HG03039 (cell line): ENCODE results near the gene CENPX.

Source experiments
- ATAC-seq: cut with Tn5 transposase; IDR thresholded peaks from one replicate; pipeline ENCODE4 v1.9.1; 2021; ENCODE audit warnings: mild to moderate bottlenecking, moderate library complexity; ENCODE audit not compliant: unreplicated experiment

CENPX gene

GRCh38 chr17:82000803-82001570 lies 21.7 kb downstream of the CENPX start:
- ATAC-seq = no peak

- ATAC-seq = no peak
These were observed 22.5 kb downstream of the CENPX start for GRCh38 chr17:81999976-82000802.

- no peak for ATAC-seq
These were observed 23.1 kb downstream of the CENPX start for GRCh38 chr17:81999587-81999975.

DNA sequence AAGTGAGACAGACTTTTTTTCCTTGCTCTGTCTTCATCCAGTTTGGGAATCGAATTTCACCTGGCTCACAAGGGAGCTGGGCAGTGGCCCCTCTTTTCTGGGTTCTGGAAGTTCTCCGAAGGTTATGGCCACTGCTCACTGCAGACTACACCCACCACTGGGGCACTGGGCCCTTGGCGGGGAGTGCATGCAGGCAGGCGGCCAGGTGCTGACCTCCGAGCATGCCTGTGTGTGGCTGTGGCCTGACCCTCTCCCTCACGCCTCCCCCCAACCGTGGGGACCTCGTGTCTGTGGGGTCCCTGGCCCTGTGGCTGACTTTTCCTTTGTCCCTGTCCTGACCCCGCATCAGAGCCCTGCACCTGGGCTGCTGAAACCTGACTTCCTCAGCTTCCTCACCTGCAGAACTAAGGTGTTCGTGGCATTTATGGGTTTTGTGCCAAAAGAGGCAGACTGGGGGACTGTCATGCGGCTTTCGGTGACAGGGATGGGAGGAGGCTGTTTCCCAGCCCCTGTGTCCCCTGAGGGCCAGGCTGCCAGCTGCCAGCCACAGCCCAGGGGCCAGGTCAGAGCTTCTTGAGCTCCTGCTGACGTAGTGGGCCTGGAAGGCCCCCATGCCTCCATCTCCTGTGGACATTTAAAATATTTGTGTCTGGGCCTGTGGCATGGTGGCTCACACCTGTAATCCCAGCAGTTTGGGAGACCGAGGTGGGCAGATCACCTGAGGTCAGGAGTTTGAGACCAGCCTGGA lies 23.8 kb downstream of the CENPX start:
- ATAC-seq = no peak

GRCh38 chr17:81998212-81998611 lies 24.5 kb downstream of the CENPX start:
- no peak for ATAC-seq

DNA sequence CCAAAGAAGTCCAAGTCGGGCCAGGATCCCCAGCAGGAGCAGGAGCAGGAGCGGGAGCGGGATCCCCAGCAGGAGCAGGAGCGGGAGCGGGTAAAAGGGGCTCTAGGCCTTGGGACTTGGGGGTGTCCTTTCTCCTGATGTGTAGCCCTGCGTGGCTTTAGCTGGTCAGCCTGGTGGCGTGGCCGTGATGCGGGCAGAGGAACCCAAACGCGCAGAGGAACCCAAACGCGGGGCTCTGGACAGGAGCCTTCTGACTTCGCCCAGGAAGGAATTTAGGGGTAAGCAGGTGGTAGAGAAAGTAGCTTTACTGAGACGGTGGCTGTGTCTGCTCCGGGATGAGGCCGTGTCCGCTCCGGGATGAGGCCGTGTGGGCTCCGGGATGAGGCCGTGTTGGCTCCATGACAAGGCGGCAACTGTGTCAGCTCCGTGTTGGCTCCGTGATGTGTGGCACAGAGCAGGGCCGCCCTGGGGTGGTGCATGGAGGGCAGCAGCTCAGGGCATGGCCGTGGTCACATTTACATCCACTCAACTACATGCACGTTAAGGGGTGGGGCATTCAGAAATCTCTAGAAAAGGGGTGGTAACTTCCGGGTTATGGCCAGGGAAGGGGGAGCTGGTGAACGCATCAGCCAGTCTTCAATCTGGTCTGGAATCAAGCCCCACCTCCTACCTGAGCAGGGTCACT lies 25.8 kb downstream of the CENPX start:
- ATAC-seq = no peak

GRCh38 chr17:81996232-81996756 lies 26.4 kb downstream of the CENPX start:
- ATAC-seq = no peak

DNA sequence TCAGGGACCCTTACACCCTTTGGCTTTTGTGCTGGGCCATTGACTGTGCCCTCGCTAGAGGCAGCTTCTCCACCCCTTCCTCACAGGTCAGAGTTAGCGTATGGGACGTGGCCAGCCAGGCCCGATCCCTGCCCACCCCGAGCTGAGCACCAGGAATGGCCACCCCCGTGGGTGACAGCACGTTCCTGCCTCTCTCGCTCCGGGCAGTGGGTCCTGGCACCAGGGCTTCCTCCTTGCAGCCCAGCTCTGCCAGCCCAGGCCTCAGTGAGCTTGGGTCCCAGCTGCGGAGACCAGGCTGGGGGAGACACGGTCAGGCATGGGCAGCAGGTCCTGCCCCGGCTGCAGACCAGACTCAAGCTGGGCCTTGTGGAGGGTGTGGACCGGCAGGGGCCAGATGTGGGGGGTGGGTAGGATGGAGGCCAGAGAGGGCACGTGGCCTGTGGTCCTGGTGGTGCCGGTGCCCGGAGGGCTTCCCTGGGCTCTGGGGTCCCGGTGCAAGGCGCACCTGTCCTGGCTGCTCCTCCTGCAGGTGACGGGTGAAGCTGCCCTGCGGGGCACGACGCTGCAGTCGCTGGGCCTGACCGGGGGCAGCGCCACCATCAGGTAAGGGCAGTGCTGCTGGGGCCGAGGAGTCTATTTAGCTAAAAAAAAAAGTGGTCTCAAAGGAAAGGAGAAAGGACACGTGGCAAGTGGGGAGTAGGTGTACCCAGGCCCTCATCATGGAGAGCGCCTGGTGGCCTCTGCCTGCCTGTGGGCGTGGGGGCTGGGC lies 27.0 kb downstream of the CENPX start:
- no peak for ATAC-seq

GRCh38 chr17:81994593-81995462 lies 27.9 kb downstream of the CENPX start:
- no peak for ATAC-seq

DNA sequence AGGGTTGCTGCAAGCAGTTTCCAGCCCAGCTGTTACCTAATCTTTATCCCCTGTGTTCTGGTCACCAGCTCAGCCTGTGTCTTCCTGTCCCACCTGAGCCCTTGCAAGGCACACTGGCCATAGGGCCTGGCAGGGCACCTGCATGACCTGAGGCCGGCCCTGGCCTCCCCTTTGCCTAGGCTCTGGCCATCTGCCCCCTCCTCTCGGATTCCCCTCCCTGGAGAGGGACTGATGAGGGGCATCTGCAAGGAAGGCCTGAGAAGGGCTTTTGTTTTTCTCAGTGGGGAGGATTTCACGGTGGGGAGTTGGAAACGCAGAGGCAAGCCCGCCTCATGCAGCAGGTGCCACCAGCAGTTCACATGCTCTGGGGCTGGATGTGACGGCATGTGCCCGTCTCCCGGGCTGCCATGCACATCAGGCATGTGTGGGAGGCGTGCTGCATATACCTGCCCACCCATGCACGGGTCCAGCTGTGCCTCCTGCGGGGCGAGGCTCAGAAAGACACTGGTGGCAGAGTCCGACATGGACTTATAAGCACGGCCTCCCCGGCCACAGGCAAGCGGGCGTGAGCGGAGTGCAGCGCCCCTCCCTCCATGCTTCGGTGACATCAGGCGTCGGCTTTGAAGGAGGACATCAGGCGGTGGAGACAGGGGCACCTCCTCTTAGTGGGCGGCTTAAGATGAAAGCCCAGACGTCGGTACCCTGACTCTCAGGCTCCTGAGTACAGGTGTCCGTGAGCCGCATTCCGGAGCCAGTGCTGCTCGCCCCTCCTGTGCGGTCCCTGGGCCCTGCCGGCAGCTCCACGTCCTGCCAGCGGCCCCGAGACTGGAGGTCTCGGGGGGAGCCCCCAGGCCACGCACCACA lies 28.7 kb downstream of the CENPX start:
- ATAC-seq = no peak

DNA sequence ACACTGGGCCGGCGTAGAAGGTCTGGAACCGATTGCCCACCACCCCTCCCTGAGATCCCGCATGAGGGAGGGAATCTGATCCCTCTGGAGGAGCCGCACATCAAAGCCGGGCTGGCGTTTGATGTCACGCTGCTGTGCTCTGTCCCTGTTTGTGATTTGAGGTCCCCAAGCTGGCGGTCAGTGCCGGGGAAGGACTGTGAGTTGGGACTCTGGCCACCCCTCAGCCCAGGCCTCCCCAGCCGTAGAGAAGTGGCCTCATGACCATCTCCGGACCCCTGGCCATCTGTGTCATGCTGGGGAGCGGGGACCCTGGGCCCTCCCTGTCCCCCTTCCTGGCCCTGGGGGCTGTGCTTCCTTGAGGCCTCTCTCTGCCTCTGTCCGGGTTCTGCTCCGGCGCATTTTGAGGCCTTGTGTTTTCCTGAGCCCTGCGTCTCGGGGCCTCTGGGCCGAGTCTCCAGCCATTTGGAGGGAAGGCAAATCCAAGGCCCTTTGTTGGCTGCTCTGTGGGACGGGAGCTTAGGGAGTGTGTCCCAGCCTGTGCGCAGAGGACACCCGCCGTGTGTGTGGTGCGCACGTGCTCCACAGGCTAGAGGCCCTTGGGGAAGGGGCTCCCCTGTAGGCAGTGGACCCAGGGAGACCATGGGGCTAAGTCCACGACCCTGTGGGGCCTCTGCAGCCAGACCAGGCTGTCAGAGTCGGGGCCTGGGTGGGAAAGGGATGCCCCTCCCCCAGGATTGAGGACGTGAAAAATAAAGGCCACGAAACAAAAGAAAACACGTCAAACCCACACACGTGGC lies 30.2 kb downstream of the CENPX start:
- no peak for ATAC-seq

- ATAC-seq = no peak
These were observed 30.9 kb downstream of the CENPX start for GRCh38 chr17:81991684-81992305.

- no peak for ATAC-seq
These were observed 31.6 kb downstream of the CENPX start for GRCh38 chr17:81990836-81991683.

DNA sequence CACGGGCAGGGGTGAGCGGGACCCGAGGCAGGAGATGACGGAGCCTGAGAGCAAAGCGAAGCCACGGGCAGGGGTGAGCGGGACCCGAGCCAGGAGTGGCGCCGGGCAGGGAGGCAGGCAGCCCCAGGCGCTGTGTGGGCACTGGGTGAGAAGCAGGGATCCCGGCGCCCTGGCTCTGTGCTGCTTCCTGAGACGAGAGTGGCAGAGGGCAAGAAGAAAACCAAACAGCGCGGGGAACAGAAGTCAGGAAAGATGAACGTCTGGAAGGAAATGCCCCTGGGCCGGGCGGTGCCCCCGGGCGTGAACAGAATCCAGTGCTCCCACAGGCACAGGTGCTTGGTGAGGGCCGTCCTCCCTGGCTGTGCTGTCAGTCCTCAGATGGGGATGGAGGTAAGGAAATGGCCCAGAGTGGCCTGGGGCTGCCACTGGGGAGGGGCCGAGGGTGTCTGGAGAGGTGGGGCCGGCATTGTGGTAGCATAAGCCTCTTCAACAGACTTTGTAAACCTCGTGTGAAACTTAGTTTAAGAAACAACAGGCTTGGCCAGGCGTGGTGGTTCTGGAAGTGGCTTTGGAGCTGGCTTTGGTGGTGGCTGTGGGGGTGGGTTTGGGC lies 35.4 kb downstream of the CENPX start:
- ATAC-seq = no peak

DNA sequence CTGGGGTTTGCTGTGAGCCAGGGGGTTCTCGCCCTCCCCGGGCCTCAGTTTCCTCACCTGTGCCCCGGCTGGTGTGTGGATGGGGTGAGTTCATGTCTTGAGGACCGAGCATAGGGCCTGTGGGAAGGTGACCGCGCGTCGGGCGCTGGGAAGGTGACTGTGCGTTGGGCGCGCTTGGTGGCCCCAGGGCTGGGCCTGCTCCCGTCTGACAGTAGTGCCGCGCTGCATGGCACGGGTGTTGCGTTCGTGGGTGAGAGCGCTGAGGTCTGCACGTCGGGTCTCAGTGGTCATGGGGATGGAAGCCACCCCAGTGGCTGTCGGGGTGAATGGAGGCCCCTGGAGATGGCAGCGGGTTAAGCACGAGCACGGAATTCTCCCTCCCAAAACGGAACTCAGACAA lies 36.1 kb downstream of the CENPX start:
- no peak for ATAC-seq
